ENCODE data around the gene KCNA1.

KCNA1 gene

GRCh38 chr12:4914720-4915119 lies 5.0 kb downstream of the KCNA1 start:
- DNase-seq: no peak

DNA sequence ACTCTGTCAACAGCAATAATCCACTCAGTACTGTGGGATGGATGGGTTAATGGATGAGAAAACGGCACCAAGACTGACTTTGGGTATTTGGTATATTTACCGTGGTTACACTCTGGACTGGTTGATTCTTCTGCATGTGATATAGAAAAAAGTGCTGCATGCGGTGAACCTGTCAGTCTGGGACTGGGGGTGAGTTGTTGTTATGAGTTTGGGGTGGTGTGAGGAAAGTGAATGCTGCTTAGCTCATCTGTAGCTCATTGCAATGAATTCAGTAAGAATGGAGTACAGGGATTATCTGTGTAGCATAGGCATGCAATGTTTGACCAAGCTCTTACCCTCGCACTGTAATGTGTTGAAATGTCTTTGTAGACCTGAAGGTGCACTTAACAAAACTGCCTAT lies 6.0 kb downstream of the KCNA1 start:
- no peak for DNase-seq

DNA sequence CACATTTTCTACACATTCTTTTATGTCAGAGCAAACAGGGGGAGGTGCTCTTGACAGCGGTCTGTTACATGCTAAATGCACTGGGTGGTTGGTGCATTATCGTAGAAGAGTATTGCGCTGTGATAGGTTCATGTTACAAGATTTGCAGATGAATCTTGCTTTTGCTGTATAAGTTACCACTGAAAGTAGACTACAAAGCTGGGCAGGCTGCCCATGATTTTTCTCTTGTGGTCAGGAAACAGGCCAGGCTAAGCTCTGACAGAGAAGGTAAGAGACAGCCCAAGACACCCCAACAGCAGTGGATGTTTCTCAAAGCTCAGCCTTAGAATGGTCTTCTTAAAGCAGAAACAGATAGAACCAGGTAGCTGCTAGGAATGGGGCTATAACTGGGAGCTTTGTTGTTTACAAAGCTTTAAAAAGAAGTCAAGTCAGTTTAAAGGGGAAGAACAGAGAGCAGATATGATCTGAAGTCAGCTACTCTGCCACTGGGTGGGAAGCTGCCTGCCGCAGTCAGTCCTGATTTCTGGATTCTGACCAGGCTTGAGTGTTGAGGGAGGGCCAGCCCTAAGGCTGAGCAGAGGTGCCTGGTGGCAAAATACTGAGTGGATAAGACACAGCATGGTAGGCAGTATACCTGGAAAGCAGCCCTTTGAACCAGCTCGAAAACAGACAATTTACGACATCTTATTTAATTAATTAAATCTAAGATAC lies 9.4 kb downstream of the KCNA1 start:
- no peak for DNase-seq

- no peak for DNase-seq
These were observed 22.9 kb downstream of the KCNA1 start for GRCh38 chr12:4932576-4932975.

GRCh38 chr12:4933411-4933810 lies 23.7 kb downstream of the KCNA1 start:
- DNase-seq: no peak

- DNase-seq: no peak
These were observed 24.8 kb downstream of the KCNA1 start for GRCh38 chr12:4934407-4935035.

DNA sequence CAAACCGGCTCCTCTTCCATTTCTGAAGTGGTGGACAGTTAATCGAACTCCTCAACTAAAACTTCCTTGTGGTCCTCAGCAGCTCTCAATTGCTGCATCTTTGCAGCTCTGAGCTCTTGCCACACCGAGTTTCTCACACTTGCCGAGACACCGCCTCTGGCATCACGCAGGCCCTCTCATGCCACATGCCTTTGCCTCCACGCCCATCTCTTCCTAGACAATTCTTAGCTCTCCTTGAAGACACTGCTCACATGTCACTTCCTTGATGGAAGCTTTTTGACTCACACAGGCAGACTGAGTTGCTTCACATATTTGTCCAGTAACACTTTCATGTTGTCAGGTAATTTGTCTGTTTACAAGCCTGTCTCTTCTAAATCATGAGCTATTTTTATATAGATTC lies 29.2 kb downstream of the KCNA1 start:
- DNase-seq: no peak

GRCh38 chr12:4939418-4940023 lies 29.8 kb downstream of the KCNA1 start:
- DNase-seq: peak; percentile 24 to 65

DNA sequence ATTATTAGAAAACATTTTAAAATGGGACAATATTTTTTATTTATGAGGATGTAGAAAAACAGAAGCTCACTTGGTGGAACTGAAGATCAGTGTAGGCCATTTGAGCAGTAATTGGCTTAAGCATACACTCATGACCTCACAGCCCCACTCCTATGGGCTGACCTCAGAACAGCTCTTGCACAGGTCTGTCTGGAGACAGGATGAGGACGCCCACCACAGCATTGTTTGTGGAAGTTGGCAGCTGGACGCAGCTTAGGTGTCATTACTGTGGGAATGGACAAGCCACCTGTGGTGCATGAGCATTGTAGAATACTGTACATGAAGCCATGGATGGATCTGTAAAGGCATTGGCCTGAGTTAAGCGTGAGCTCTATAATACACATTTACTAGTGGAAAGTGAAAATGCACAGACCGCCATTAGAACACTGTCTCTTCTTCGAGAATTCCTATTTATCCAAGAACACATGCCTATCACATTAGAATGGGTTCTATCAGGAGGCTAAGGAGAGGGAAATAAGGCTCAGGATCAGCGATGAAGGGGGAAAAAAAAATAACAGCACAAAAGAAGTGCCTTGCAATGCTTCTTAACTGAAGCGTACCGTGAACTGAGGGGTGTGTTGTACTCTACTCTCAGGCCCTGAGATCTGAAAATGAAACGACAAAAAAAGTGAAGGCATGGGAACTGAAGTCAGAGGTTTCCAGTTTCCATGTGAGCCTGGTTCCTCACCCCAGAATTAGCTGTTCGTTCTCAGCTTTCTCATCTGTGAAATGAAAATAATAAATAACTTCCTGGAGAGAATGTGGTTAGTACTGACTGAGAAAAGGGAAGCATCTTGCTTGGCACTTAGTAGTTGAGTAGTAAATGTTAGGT lies 33.6 kb downstream of the KCNA1 start:
- DNase-seq: no peak

DNA sequence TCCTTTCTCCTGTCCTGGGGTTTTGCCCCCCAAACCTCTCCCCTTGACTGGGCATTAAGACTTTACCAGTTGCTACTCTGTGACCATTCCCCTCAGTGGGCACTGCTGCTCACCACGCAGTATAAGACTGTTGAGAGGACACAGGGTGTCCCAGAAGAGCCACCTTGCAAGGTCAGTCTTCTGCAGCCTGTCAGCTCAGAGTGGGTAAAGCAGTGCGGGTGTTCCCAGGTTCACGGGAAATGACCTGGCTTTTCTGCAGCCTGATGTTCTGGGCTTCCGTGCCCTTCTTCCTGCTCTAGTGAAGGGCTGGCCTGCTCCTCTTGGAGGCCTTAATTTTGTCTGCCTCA lies 34.2 kb downstream of the KCNA1 start:
- DNase-seq: no peak

GRCh38 chr12:4947253-4947652 lies 37.5 kb downstream of the KCNA1 start:
- DNase-seq: no peak

- DNase-seq: no peak
These were observed 41.4 kb downstream of the KCNA1 start for GRCh38 chr12:4951083-4951482.

- no peak for DNase-seq
These were observed 41.9 kb downstream of the KCNA1 start for GRCh38 chr12:4951601-4952000.

- DNase-seq: peak in 1 of 2 experiments; percentile 50
These were observed 45.1 kb downstream of the KCNA1 start for GRCh38 chr12:4954621-4955354.

DNA sequence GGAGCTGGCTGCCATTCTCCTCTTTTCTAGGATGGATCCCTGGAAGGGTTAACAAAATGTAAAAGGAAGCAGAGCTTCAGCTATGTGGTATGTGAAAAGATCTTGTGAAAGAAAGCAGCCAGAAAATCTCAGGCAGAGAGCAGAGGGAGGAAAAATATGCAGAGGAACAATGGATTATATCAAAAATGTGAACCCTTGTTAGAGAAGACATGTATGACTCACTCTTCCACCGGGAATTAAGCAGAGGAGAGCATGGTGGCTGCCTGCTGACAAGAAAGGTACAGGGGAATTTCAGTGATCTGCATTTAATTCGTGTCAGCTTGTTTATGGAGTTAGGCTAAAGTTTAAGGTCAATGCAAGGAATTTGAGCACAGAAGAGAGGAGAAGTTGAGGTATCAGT lies 46.3 kb downstream of the KCNA1 start:
- no peak for DNase-seq

GRCh38 chr12:4956968-4957367 lies 47.3 kb downstream of the KCNA1 start:
- no peak for DNase-seq

- no peak for DNase-seq
These were observed 48.1 kb downstream of the KCNA1 start for GRCh38 chr12:4957761-4958160.

- DNase-seq: no peak
These were observed 49.1 kb downstream of the KCNA1 start for GRCh38 chr12:4958697-4959375.

DNA sequence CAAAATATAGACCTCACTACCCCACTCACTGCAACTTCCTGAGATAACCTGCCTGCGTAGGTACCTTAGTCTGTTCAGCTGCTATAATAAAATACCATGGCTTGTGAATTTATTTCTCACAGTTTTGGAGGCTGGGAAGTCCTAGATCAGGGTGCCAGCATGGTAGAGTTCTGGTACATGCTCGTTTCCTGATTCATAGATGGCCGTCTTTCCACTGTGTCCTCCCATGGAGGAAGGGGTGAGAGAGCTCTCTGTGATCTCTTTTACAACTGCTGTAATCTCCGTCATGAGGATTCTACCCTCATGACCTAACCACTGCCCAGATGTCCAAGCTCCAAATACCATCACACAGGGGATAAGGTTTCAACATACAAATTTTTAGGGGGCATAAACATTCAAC lies 49.7 kb downstream of the KCNA1 start:
- no peak for DNase-seq

DNA sequence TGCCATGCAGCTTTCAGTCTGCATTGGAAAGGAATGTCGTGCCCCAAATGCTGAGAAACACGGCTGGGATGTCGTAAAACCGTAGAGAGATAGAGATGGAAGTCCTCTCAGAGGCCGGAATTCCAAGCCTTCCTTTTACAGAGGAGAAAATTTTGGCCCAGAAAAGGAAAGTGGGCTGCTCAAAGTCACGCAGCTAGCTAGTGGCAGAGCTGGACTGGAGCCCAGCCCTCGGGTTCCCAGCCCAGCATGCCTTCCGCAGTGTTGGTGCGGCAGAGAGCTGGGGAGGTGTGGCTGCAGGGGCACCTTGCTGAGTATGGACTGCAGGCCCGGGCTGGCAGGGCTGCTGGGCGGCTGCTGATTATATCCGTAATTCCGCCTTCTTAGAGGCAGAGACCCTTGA lies 50.3 kb downstream of the KCNA1 start:
- no peak for DNase-seq

DNA sequence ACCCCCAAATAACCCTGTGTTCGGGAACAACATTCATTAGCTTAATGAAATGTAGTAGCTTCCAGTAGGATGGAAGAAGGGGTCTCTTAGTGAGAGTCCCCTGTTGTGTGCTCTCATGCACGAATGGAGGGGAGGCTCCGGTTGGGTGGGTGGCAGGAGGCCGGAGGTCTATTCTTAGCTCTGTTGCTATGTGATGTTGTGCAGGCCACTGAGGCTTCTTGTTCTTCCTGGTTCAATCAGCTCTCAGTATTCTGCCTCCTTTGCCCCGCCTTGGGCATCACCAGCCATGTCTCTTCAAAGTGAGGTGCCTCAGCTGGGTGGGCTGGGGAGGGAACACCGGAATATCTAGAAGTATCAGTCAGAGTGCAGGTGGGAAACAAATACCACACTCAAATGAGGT lies 50.8 kb downstream of the KCNA1 start:
- no peak for DNase-seq

- DNase-seq: no peak
These were observed 51.6 kb downstream of the KCNA1 start for GRCh38 chr12:4961311-4961710.
